ENCODE results near the gene TTC21A.

The TTC21A gene

DNA sequence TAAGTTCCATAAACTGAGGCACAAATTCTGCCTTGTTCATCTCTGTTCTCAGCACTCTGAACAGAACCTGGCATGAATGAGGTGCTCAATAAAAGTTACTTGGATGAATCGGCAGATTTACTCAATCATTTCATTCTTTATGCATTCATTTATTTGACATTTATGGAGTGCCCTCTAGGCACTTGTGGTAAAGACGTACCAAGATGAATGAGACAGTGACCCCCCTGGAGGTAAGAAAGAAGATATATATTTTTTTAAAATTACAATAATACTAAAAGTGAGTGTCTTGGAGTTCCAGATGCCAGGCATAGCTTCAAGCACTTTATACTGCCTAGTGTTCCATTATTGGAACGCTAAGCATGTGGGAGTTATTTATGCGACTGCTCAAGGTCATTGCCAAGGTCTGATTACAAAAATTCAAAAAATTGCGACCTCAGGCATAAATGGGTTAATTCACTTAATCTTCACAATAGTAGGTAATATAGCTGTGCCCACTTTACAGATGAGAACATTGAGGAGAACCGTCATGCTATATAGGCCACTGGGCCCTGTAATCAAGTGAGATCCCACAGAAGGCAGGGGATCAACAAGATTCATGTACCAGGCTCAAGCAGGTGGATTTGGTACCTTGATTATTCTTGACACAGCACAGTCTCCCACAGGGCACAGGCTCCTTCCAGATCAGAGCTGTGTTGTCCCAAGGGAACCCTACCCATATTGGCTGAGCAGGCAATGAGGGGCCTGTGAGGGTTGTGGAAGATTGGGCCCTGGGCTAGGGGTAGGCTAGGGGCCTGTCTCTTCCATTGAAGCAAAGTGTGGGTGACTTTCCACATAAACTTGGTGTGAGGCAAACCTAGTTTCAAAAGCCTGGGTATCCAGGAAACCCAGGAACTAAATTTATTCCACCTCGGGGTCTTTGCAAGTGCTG, 74.2 kb downstream of the TTC21A start:
- DNase-seq (ENCODE audit: low read depth): no peak

DNA sequence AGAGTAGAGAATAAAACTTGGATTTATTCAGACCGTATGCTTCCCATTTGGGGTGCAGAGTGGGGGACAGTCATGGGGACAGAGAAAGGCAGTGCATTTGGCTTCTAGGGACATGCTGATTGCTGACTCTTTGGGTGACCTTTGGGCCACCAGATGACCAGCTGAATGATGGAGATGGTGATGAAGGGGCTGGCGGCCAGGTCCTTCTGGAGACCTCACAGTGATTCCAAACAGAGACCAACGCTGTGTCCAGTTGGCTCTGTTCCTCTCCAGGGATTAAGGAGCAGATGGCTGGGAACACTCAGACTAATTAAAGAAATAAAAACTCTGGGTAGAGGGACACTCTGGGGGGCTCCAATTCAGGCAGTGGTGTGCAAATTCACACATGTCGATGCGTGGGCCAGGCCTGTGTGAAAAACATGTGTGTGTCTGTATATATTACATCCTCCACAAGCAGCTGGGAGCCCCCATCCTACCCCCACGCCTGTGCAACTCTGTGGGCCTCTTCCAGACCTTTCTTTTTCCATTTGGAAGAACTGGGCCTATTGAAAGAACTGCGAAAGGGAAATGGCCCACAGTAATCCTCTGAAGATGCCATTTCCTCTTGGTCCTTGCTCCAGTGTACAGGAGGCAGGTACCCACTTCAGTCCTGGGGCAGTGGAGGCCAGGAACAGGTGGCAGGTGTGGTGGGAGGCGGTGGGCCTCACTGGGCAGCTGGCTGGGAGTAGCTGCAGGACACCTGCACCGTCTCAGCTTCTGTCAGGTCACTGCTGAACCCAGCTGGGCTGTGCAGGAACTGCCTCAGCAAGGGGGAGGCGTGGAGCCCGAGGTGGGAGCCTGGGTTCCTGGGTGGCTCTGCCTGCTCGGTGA, 76.0 kb downstream of the TTC21A start:
- DNase-seq (ENCODE audit: low read depth): no peak

DNA sequence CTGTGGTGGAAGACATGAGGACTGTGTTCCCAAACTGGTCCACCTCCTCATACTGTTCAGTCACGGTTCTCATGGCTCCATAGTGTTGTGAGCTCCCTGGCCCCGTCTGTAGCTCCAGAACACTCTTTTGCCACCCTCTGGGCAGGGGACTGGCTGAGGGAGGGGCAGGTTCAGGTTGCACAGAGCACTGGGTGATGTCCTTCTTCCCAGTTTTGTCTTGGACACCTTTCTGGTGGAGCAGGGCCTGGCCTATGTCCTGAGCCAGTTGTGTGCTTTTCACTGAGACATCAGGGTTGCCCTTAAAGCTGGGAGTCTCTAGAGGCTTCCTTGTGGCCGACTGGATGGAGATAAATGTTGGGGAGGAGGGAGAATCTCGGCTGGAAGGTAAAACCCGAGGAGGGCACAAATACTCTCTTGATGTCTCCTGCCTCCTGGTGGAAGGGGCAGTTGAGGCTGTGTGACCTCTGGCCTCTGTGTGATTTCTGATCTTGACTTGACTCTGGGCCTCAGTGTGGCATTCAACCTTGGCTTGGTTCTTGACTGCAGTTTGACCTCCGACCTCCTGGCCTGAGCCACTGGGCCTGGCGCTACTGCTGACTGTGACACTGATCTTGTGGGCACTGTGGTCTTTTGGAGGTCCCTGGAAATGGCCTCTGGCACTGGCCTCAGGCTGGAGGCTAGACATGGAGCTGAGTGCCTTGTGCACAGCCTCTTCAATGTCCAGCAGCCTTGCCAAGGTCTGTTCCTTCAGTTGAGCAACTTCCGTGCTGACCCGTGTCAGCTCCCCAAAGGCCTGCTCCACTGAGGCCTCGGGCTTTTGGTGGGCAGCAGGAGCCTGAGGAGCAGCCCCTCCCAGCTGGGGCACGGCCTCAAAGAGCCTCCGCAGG, 76.8 kb downstream of the TTC21A start:
- no peak for DNase-seq (ENCODE audit: low read depth)

- no peak for DNase-seq (ENCODE audit: low read depth)
Measured at GRCh38 chr3:39184968-39185285, 77.4 kb downstream of the TTC21A start.

DNA sequence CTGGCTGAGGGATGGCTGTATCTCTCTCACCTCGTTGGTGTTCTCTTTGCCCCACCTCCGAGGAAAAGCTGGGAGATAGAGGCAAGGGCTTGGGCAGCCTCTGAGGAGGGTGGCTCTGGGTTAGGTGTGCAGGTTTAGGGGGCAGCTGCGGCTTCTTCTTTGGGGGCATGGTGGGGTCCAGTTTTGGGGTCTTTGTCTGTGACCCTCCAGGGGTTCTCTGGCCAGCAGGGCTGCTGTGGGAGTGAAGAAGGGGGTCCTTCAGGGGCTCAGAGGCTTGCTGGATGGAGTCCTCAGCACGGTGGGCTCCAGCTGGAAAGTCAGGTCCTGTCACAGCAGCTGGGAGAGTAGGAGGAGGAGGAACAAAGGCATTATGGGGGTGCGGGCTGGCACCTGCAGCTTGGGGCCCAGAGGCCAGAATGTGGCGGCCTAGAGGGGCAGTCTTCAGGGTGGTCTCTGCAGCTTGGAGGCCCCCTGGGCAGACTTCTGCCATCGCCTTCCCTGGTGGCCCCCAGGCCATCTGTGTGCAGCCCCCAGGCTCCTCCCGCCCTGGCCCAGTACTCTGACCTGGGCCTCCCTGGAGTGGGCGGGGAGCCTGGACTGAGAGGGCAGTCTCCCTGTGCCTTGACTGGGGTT, 78.0 kb downstream of the TTC21A start:
- no peak for DNase-seq (ENCODE audit: low read depth)

- no peak for DNase-seq (ENCODE audit: low read depth)
Measured at GRCh38 chr3:39185959-39186691, 78.6 kb downstream of the TTC21A start.

GRCh38 chr3:39186692-39187151, 79.2 kb downstream of the TTC21A start:
- no peak for DNase-seq (ENCODE audit: low read depth)

GRCh38 chr3:39187372-39188155, 80.1 kb downstream of the TTC21A start:
- no peak for DNase-seq (ENCODE audit: low read depth)

Measured in stimulated activated CD8-positive, alpha-beta memory T cell treated with anti-CD3 and anti-CD28 coated beads, Interleukin-12 subunit alpha, Interleukin-12 subunit beta, amount 100 ng/mL, for 1 hour (primary cell).